ENCODE measurements around the gene SLC27A2. TPM values are rescaled to one million over a fixed set of nuclear protein-coding genes. Genes with fewer than 3 reads are reported as not detected.

SLC27A2 gene
- total RNA-seq, 4 donors from 2014 or later: 0.29 to 0.69 (median 0.46) TPM; not detected in 1

- in situ Hi-C loops (cut with MboI; ENCODE audit: low sequenced_read_pairs in 4 of 4): no loop called here
- DNase-seq: no peak
- no peak overlapping the region for H3K4me3 ChIP-seq
- TF ChIP-seq CTCF (IDR thresholded peaks at IDR 0.05 in 4 of 5, conservative IDR thresholded peaks at IDR 0.05 in 1 of 5) (no peak), POLR2A (IDR thresholded peaks at IDR 0.05) (no peak)
- intact Hi-C loops (cut with DNase I; ENCODE audit: low total_unique reads): no loop called here
- H3K9me3 ChIP-seq: no peaks in the 10 kb centered on the region
- H3K4me1 ChIP-seq: no peaks in the 10 kb centered on the region
- ATAC-seq: no peak
- H3K36me3 ChIP-seq: no peaks in the 10 kb centered on the region
- no peaks in the 10 kb centered on the region for H3K27me3 ChIP-seq
- no peak overlapping the region for H3K27ac ChIP-seq
Measured at GRCh38 chr15:50277370-50277769, 95.4 kb downstream of the SLC27A2 start.

DNA sequence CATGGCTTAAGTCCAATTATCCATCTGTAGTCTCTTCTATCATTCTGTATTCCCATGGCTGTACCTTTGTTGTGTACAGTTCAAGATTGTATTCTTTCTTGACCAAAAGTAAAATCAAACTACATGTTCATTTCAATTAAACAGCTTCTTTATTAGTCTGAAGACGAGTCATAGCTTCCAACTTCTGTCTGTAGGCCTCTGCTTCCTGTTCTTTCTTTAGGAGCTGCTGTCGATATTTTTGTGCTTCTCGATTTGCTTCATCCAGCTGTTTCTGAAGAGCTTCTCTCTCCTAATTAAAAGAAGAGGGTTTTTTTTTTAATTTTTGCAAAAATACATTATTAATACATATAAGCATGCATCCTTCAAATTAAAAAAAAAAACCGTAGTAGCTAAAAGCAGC lies 96.5 kb downstream of the SLC27A2 start:
- TF ChIP-seq POLR2A (IDR thresholded peaks at IDR 0.05) (no peak), CTCF (IDR thresholded peaks at IDR 0.05 in 4 of 5, conservative IDR thresholded peaks at IDR 0.05 in 1 of 5) (no peak)
- Histone ChIP-seq H3K36me3 (no peaks in the 10 kb centered on the region), H3K4me3 (no peak overlapping the region), H3K27me3 (no peaks in the 10 kb centered on the region), H3K9me3 (no peaks in the 10 kb centered on the region), H3K4me1 (no peaks in the 10 kb centered on the region), H3K27ac (no peak overlapping the region)
- no peak for ATAC-seq
- in situ Hi-C loops (cut with MboI; ENCODE audit: low sequenced_read_pairs in 4 of 4): no loop called here
- intact Hi-C loops (cut with DNase I; ENCODE audit: low total_unique reads): no loop called here
- DNase-seq: no peak

DNA sequence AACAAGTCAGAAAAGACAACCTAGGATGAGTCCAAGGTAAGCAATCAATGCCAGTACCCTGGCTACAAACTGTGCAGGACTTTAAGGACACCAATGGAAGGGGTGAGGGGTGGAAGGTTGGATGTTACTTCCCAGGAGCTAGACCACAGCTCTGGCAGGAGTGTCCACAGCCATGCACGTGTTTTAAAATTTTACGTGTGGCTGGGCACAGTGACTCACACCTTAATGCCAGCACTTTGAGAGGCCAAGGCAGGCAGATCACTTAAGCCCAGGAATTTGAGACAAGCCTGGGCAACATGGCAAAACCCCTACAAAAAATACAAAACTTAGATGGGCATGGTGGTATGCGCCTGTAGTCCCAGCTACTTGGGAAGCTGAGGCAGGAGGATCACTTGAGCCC lies 98.3 kb downstream of the SLC27A2 start:
- H3K4me3 ChIP-seq: no peak overlapping the region
- TF ChIP-seq POLR2A (IDR thresholded peaks at IDR 0.05): no peak
- TF ChIP-seq CTCF (IDR thresholded peaks at IDR 0.05 in 4 of 5, conservative IDR thresholded peaks at IDR 0.05 in 1 of 5): no peak
- in situ Hi-C loops (cut with MboI; ENCODE audit: low sequenced_read_pairs in 4 of 4) (no loop called here), intact Hi-C loops (cut with DNase I; ENCODE audit: low total_unique reads) (no loop called here)
- no peaks in the 10 kb centered on the region for H3K4me1 ChIP-seq
- no peaks in the 10 kb centered on the region for H3K9me3 ChIP-seq
- H3K36me3 ChIP-seq: peaks cover 0 to 6% of the 10 kb centered on the region in 2 donors
- no peak for DNase-seq
- no peak for ATAC-seq
- H3K27ac ChIP-seq: no peak overlapping the region
- H3K27me3 ChIP-seq: no peaks in the 10 kb centered on the region

DNA sequence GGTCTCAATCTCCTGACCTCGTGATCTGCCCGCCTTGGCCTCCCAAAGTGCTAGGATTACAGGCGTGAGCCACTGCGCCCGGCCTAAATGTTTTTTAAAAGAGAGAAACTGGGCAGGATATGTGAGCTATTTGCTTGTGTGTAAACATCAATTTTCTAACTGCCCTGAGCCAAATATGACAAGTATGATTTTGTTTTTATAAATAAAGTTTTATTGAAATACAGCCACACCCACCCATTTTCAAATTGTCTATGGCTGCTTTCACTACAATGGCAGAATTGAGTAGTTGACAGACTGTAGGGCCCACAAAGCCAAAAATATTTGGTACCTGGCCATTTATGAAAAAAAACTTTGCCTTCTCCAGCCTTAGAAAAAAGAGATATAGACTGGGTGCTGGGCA lies 99.4 kb downstream of the SLC27A2 start:
- H3K27ac ChIP-seq: no peak overlapping the region
- in situ Hi-C loops (cut with MboI; ENCODE audit: low sequenced_read_pairs in 4 of 4): no loop called here
- TF ChIP-seq CTCF (IDR thresholded peaks at IDR 0.05 in 4 of 5, conservative IDR thresholded peaks at IDR 0.05 in 1 of 5): no peak
- TF ChIP-seq POLR2A (IDR thresholded peaks at IDR 0.05): no peak
- no peaks in the 10 kb centered on the region for H3K27me3 ChIP-seq
- intact Hi-C loops (cut with DNase I; ENCODE audit: low total_unique reads): no loop called here
- H3K4me3 ChIP-seq: no peak overlapping the region
- no peaks in the 10 kb centered on the region for H3K4me1 ChIP-seq
- DNase-seq (no peak), ATAC-seq (no peak)
- no peaks in the 10 kb centered on the region for H3K9me3 ChIP-seq
- H3K36me3 ChIP-seq: peaks cover 0 to 17% of the 10 kb centered on the region in 2 donors

Other genes starting within 250 kb of the SLC27A2 start
- 1 to 10 TPM; 1.7 to 3.4 (median 2.4) TPM for gene ATP8B4, start 63.0 kb upstream of the SLC27A2 start, total RNA-seq
- gene HDC, start 83.5 kb downstream of the SLC27A2 start, total RNA-seq: under 1 TPM in 2 of 4 donors, not detected in 2; 0.09 to 0.20 TPM
- 10 to 100 TPM in 1 of 4 donors, 1 to 10 TPM in 3; 7.4 to 11.5 (median 8.7) TPM for gene GABPB1, start 173.0 kb downstream of the SLC27A2 start, total RNA-seq
- 10 to 100 TPM; 30.8 to 49.3 (median 46.8) TPM for gene USP8, start 242.2 kb downstream of the SLC27A2 start, total RNA-seq